SK-N-SH treated with all-trans-retinoic acid at 6 μM for 48 hours (cell line): ENCODE measurements around the gene DHRS3.
A peak's percentile ranks its signal among the peaks of the same experiment; 100 is the strongest.

Experiments
- ATAC-seq: fragments of 200-7000 bp; cut with Tn5 transposase; 3 replicates; pipeline ENCODE4 v1.9.1; 2020; ENCODE audit warnings: mild to moderate bottlenecking, moderate library complexity
- ARNTL ChIP-seq: fragments of 450-650 bp; formaldehyde crosslinking; IDR thresholded peaks from 2 replicates; pipeline ENCODE4 v1.5.0; 2020; ENCODE audit warnings: low read depth, mild to moderate bottlenecking, moderate library complexity, borderline replicate concordance
- BACH2 ChIP-seq: fragments of 250-450 bp; sonication (Bioruptor Pico); IDR thresholded peaks from 2 replicates; pipeline ENCODE4 v1.9.0; 2021; ENCODE audit warnings: mild to moderate bottlenecking, borderline replicate concordance
- CSDC2 ChIP-seq: fragments of 250-450 bp; sonication (Bioruptor Pico); IDR thresholded peaks from 2 replicates; pipeline ENCODE4 v1.5.0; 2020; ENCODE audit warnings: mild to moderate bottlenecking, moderate library complexity
- ESRRG ChIP-seq: fragments of 250-450 bp; sonication (Bioruptor Pico); IDR thresholded peaks from 2 replicates; pipeline ENCODE4 v1.6.1; 2021; ENCODE audit warnings: mild to moderate bottlenecking
- GLIS3 ChIP-seq: fragments of 250-450 bp; sonication (Bioruptor Pico); IDR thresholded peaks from 2 replicates; pipeline ENCODE4 v1.5.0; 2020; ENCODE audit warnings: mild to moderate bottlenecking, moderate library complexity
- ISL1 ChIP-seq: fragments of 250-450 bp; sonication (Bioruptor Pico); IDR thresholded peaks from 2 replicates; pipeline ENCODE4 v2.1.2; 2022; ENCODE audit warnings: mild to moderate bottlenecking, moderate library complexity
- OSR1 ChIP-seq: fragments of 250-450 bp; sonication (Bioruptor Pico); IDR thresholded peaks from 2 replicates; pipeline ENCODE4 v1.8.0; 2022; ENCODE audit warnings: moderate library complexity, mild to moderate bottlenecking, inconsistent platforms
- PPARA ChIP-seq: fragments of 250-450 bp; sonication (Bioruptor Pico); IDR thresholded peaks from 2 replicates; pipeline ENCODE4 v1.5.0; 2020; ENCODE audit warnings: mild to moderate bottlenecking, borderline replicate concordance
- RARB ChIP-seq: fragments of 250-450 bp; sonication (Bioruptor Pico); IDR thresholded peaks from 2 replicates; pipeline ENCODE4 v1.8.0; 2021; ENCODE audit warnings: mild to moderate bottlenecking, moderate library complexity
- SNAI2 ChIP-seq: fragments of 250-450 bp; sonication (Bioruptor Pico); IDR thresholded peaks from 2 replicates; pipeline ENCODE4 v1.5.0; 2020; ENCODE audit warnings: mild to moderate bottlenecking, moderate library complexity
- TCF4 ChIP-seq: fragments of 250-450 bp; sonication (Bioruptor Pico); IDR thresholded peaks from 2 replicates; pipeline ENCODE4 v1.8.0; 2021; ENCODE audit warnings: mild to moderate bottlenecking, moderate library complexity, borderline replicate concordance
- TOX ChIP-seq: fragments of 250-450 bp; sonication (Bioruptor Pico); IDR thresholded peaks from 2 replicates; pipeline ENCODE4 v1.8.0; 2021; ENCODE audit warnings: mild to moderate bottlenecking, moderate library complexity, borderline replicate concordance
- ZC3H10 ChIP-seq: fragments of 250-450 bp; sonication (Bioruptor Pico); IDR thresholded peaks from 2 replicates; pipeline ENCODE4 v1.5.1; 2021; ENCODE audit warnings: mild to moderate bottlenecking, moderate library complexity
- ZFP3 ChIP-seq: fragments of 250-450 bp; sonication (Bioruptor Pico); IDR thresholded peaks from 2 replicates; pipeline ENCODE4 v1.5.0; 2020; ENCODE audit warnings: mild to moderate bottlenecking, moderate library complexity
- ZFP30 ChIP-seq: fragments of 450-650 bp; formaldehyde crosslinking; IDR thresholded peaks from 2 replicates; pipeline ENCODE4 v1.5.0; 2022; ENCODE audit warnings: mild to moderate bottlenecking, moderate library complexity
- ZNF565 ChIP-seq: fragments of 450-650 bp; formaldehyde crosslinking; conservative IDR thresholded peaks from 2 replicates; pipeline ENCODE4 v1.5.0; 2020; ENCODE audit warnings: low read depth, mild to moderate bottlenecking, moderate library complexity
- ZNF8 ChIP-seq: fragments of 450-650 bp; formaldehyde crosslinking; IDR thresholded peaks from 2 replicates; pipeline ENCODE4 v1.5.0; 2020; ENCODE audit warnings: mild to moderate bottlenecking, moderate library complexity
- TF ChIP-seq, protein P1 (sequence below): fragments of 250-450 bp; sonication (Bioruptor Pico); IDR thresholded peaks from 2 replicates; pipeline ENCODE4 v1.8.0; 2021; ENCODE audit warnings: low read depth, mild to moderate bottlenecking, moderate library complexity, borderline replicate concordance
- TF ChIP-seq, protein P2 (sequence below): fragments of 250-450 bp; sonication (Bioruptor Pico); IDR thresholded peaks from 2 replicates; pipeline ENCODE4 v1.5.0; 2020; ENCODE audit warnings: mild to moderate bottlenecking, moderate library complexity
- TF ChIP-seq, protein P3 (sequence below): fragments of 250-450 bp; sonication (Bioruptor Pico); IDR thresholded peaks from 2 replicates; pipeline ENCODE4 v1.5.1; 2020; ENCODE audit warnings: low read depth, mild to moderate bottlenecking, moderate library complexity
- TF ChIP-seq, protein P4 (sequence below): fragments of 250-450 bp; sonication (Bioruptor Pico); IDR thresholded peaks from 2 replicates; pipeline ENCODE4 v1.8.0; 2020; ENCODE audit warnings: mild to moderate bottlenecking, moderate library complexity, borderline replicate concordance

Gene DHRS3

DNA sequence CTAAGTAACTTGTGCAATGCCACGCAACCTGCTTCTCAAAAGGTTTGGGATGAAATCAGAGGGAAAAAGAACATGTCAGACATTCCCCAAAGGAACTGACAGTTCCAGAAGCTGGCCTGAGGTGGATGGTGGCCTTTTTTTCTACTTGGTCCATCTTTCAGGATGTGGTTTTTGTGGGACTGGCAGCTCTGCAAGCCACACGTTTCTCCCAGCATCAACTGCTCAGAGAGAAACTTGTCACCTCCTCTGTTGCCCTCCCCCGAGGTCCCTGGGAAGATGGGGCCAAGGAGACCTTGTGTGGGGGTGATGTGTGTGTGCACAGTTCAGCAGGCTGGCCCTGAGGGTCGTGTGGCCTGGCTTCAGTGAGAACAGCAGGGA lies 2.5 kb upstream of the DHRS3 start:
- no peak for ATAC-seq

DNA sequence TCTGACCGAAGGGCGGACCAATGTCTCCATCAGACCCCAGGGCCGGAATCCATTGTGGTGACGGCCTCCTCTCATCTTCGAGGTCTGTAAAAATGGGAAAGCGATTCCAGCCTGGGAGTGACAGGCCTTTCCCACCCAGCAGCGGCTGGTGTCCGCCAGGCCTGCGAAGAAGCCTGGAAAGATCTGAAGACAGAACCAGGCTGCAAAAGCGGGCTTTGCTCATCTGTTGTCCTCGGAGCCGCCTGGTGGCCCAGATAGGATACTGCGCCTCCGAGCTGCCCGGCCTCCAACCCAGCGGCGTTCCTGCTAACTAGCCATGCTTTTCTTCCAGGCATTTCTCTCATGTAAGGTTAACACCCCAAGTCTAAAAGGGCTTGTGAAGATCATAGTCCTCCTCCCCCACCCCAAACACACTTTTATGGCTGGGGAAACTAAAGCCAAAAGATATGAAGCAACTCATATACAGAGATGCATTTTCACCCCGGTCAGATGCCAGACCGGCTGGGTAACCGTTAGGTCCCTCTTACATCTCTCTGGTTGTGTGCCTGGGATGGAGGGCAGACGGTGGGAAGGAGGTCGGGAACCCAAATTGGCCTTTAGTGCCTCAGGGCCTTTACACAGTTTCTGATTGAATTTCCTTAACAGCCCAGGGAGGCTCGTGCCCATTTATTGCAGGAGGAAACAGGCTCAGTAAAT lies 1.9 kb upstream of the DHRS3 start:
- TF ChIP-seq ZNF565 (CRISPR knock-in tag), result 0 out of 2 replicates have a peak, but pooled peaks have one; percentile 60
- no peak; the same call in 1 of the 2 replicates for TF ChIP-seq ISL1 (CRISPR knock-in tag)
- TF ChIP-seq, protein P1, sequence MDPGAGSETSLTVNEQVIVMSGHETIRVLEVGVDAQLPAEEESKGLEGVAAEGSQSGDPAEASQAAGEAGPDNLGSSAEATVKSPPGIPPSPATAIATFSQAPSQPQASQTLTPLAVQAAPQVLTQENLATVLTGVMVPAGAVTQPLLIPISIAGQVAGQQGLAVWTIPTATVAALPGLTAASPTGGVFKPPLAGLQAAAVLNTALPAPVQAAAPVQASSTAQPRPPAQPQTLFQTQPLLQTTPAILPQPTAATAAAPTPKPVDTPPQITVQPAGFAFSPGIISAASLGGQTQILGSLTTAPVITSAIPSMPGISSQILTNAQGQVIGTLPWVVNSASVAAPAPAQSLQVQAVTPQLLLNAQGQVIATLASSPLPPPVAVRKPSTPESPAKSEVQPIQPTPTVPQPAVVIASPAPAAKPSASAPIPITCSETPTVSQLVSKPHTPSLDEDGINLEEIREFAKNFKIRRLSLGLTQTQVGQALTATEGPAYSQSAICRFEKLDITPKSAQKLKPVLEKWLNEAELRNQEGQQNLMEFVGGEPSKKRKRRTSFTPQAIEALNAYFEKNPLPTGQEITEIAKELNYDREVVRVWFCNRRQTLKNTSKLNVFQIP (CRISPR knock-in tag), result peak; percentile 3; the same call in 1 of the 2 replicates
- no peak for TF ChIP-seq ZC3H10
- TF ChIP-seq, protein P2, sequence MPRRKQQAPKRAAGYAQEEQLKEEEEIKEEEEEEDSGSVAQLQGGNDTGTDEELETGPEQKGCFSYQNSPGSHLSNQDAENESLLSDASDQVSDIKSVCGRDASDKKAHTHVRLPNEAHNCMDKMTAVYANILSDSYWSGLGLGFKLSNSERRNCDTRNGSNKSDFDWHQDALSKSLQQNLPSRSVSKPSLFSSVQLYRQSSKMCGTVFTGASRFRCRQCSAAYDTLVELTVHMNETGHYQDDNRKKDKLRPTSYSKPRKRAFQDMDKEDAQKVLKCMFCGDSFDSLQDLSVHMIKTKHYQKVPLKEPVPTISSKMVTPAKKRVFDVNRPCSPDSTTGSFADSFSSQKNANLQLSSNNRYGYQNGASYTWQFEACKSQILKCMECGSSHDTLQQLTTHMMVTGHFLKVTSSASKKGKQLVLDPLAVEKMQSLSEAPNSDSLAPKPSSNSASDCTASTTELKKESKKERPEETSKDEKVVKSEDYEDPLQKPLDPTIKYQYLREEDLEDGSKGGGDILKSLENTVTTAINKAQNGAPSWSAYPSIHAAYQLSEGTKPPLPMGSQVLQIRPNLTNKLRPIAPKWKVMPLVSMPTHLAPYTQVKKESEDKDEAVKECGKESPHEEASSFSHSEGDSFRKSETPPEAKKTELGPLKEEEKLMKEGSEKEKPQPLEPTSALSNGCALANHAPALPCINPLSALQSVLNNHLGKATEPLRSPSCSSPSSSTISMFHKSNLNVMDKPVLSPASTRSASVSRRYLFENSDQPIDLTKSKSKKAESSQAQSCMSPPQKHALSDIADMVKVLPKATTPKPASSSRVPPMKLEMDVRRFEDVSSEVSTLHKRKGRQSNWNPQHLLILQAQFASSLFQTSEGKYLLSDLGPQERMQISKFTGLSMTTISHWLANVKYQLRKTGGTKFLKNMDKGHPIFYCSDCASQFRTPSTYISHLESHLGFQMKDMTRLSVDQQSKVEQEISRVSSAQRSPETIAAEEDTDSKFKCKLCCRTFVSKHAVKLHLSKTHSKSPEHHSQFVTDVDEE (CRISPR knock-in tag), result peak; percentile 61; the same call in 1 of the 2 replicates
- TF ChIP-seq SNAI2 (CRISPR knock-in tag), result peak; percentile 31; the same call in 1 of the 2 replicates
- 0 out of 2 replicates have a peak, but pooled peaks have one; percentile 26 for TF ChIP-seq CSDC2 (CRISPR knock-in tag)
- TF ChIP-seq ZNF8, result peak; percentile 29

More for the DNA sequence above, 2.5 kb upstream of the DHRS3 start:
- TF ChIP-seq ZFP3, result no peak
- TF ChIP-seq ZNF565 (CRISPR knock-in tag), result no peak

DNA sequence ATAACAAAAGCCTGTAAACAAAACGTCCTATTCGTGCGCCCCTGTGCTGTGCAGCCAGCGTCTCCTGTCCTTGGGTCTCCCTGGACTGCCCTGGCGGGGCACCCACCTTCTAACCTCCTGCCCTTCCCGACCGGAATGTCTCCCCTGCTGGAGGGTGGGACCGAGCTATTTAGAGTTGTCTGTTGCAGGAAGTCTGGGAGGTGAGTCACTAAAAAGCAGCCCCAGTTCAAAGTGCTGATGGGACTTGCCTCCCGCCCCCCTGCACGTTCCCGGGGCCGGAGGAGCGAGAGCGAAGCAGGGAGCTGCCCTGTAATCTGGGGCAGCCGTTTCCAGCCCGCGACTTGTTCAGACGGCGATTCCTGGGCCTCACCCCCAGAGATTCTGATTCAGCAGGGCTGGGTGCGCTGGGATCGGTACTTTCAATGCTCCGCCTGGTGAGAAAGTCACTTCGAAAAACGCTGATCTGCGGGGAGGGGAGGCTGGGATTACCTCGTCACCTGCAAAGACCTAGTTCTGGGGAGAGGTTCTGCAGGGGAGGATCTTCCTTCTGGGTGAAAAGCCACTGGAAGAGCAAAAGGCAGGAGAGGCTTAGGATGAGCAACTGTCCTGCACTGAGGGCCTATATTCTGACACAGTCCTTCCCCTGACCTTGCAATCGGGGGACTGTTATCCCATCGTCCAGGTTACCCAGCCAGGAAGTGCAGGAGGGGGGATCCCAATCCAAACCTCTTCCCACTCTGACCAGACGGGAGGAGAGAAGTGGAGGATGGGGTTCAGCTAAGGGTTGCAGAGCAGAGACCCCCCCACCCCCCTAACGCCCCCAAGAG lies 1.2 kb upstream of the DHRS3 start:
- ATAC-seq, result peak; percentile 68
- peak; percentile 34; the same call in 1 of the 2 replicates for TF ChIP-seq ISL1 (CRISPR knock-in tag)
- TF ChIP-seq RARB (CRISPR knock-in tag), result no peak
- TF ChIP-seq, protein P3, sequence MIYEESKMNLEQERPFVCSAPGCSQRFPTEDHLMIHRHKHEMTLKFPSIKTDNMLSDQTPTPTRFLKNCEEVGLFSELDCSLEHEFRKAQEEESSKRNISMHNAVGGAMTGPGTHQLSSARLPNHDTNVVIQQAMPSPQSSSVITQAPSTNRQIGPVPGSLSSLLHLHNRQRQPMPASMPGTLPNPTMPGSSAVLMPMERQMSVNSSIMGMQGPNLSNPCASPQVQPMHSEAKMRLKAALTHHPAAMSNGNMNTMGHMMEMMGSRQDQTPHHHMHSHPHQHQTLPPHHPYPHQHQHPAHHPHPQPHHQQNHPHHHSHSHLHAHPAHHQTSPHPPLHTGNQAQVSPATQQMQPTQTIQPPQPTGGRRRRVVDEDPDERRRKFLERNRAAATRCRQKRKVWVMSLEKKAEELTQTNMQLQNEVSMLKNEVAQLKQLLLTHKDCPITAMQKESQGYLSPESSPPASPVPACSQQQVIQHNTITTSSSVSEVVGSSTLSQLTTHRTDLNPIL (CRISPR knock-in tag), result no peak
- TF ChIP-seq GLIS3, result peak; percentile 7; the same call in 1 of the 2 replicates
- TF ChIP-seq TOX (CRISPR knock-in tag), result peak; percentile 33; the same call in 1 of the 2 replicates
- TF ChIP-seq SNAI2 (CRISPR knock-in tag), result 0 out of 2 replicates have a peak, but pooled peaks have one; percentile 35
- TF ChIP-seq ZFP3, result 0 out of 2 replicates have a peak, but pooled peaks have one; percentile 44
- TF ChIP-seq ESRRG (CRISPR knock-in tag), result no peak
- TF ChIP-seq, all 23 proteins: peak for 5

More for the DNA sequence above, 1.9 kb upstream of the DHRS3 start:
- ATAC-seq, result peak; percentile 76

DNA sequence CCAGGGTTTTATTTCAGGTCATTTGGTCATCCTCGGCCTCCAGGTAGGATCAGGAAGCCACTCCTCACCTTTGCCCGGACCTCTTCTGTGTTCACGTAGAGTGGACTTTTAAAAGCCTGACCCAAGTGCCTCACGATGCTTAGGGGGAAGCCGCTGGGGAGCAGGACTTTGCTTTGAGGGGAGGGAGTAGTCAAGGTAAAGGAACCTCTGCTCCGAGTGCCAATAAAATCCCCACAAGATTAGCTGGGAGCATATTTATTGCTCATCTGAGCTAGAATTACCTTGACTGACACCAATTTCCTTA lies 603 bp upstream of the DHRS3 start:
- no peak for ATAC-seq
- TF ChIP-seq ZNF565 (CRISPR knock-in tag) (no peak), ZFP3 (no peak), OSR1 (no peak), GLIS3 (no peak), ZFP30 (CRISPR knock-in tag) (no peak), ARNTL (no peak), TCF4 (CRISPR knock-in tag) (no peak), BACH2 (CRISPR knock-in tag) (no peak), ZNF8 (no peak), RARB (CRISPR knock-in tag) (no peak), PPARA (CRISPR knock-in tag) (no peak), CSDC2 (CRISPR knock-in tag) (no peak)
- TF ChIP-seq, protein P1 (CRISPR knock-in tag), result no peak
- TF ChIP-seq, protein P4, sequence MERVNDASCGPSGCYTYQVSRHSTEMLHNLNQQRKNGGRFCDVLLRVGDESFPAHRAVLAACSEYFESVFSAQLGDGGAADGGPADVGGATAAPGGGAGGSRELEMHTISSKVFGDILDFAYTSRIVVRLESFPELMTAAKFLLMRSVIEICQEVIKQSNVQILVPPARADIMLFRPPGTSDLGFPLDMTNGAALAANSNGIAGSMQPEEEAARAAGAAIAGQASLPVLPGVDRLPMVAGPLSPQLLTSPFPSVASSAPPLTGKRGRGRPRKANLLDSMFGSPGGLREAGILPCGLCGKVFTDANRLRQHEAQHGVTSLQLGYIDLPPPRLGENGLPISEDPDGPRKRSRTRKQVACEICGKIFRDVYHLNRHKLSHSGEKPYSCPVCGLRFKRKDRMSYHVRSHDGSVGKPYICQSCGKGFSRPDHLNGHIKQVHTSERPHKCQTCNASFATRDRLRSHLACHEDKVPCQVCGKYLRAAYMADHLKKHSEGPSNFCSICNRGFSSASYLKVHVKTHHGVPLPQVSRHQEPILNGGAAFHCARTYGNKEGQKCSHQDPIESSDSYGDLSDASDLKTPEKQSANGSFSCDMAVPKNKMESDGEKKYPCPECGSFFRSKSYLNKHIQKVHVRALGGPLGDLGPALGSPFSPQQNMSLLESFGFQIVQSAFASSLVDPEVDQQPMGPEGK, result no peak
- TF ChIP-seq, protein P3 (CRISPR knock-in tag), result no peak
